Progenitor cell of endocrine pancreas (in vitro differentiated cells): ENCODE data around the gene VRK3. TPM values are rescaled to one million over a fixed set of nuclear protein-coding genes. Genes with fewer than 3 reads are reported as not detected.

Experiments used
- DNase-seq: peaks from one replicate; pipeline ENCODE4 v3.0.0; 2021; ENCODE audit warnings: low spot score; ENCODE audit not compliant: unreplicated experiment
- H3K27ac Mint-ChIP-seq: 2 replicates; pipeline ENCODE4 v1.8.0; 2021; ENCODE audit warnings: mild to moderate bottlenecking, moderate library complexity, mixed read lengths
- H3K27me3 Mint-ChIP-seq: 2 replicates; pipeline ENCODE4 v1.8.0; 2021; ENCODE audit warnings: mixed read lengths
- H3K36me3 Mint-ChIP-seq: 2 replicates; pipeline ENCODE4 v1.8.0; 2022; ENCODE audit warnings: mixed read lengths; ENCODE audit not compliant: insufficient read depth
- H3K4me1 Mint-ChIP-seq: 2 replicates; pipeline ENCODE4 v1.8.0; 2021; ENCODE audit warnings: low read depth, mixed read lengths
- H3K4me3 Mint-ChIP-seq: 2 replicates; pipeline ENCODE4 v1.8.0; 2021; ENCODE audit warnings: low read depth, mild to moderate bottlenecking, moderate library complexity, mixed read lengths
- H3K9me3 Mint-ChIP-seq: 2 replicates; pipeline ENCODE4 v1.8.0; 2021; ENCODE audit warnings: low read depth, mixed read lengths
- CTCF ChIP-seq: fragments of 200-600 bp; sonication (generic); IDR thresholded peaks from one replicate; pipeline ENCODE4 v1.5.0; 2021; ENCODE audit warnings: antibody characterized with exemption, mild to moderate bottlenecking; ENCODE audit not compliant: unreplicated experiment
- total RNA-seq: library from RNA; stranded (reverse); gene quantifications from 2 replicates; pipeline ENCODE4 v1.2.1, GENCODE V29; 2021

The VRK3 gene
- total RNA-seq, 1 donor from 2014 or later, result 53.4 TPM

- TF ChIP-seq CTCF, result no peak
- no peak for DNase-seq
- Mint-ChIP-seq H3K36me3 (peaks cover 36% of the 10 kb centered on the region), H3K4me1 (peaks cover 1% of the 10 kb centered on the region), H3K27ac (no peak overlapping the region), H3K4me3 (peak overlapping the region; percentile 63), H3K9me3 (peaks cover 34% of the 10 kb centered on the region), H3K27me3 (peaks cover 3% of the 10 kb centered on the region)
Measured at GRCh38 chr19:50050406-50051227, 25.4 kb upstream of the VRK3 start.

GRCh38 chr19:50047671-50048070 is 22.5 kb upstream of the VRK3 start:
- no peak overlapping the region for H3K27ac Mint-ChIP-seq
- peaks cover 55% of the 10 kb centered on the region for H3K9me3 Mint-ChIP-seq
- peaks cover 64% of the 10 kb centered on the region for H3K36me3 Mint-ChIP-seq

GRCh38 chr19:50046649-50047503 is 21.7 kb upstream of the VRK3 start:
- peaks cover 63% of the 10 kb centered on the region for H3K9me3 Mint-ChIP-seq
- peaks cover 1% of the 10 kb centered on the region for H3K4me1 Mint-ChIP-seq
- DNase-seq, result no peak
- peaks cover 3% of the 10 kb centered on the region for H3K27me3 Mint-ChIP-seq
- H3K36me3 Mint-ChIP-seq, result peaks cover 72% of the 10 kb centered on the region
- no peak overlapping the region for H3K27ac Mint-ChIP-seq
- peak; percentile 25 for TF ChIP-seq CTCF
- H3K4me3 Mint-ChIP-seq, result no peak overlapping the region

More at GRCh38 chr19:50047671-50048070, 22.5 kb upstream of the VRK3 start:
- peaks cover 1% of the 10 kb centered on the region for H3K4me1 Mint-ChIP-seq
- DNase-seq, result no peak
- peaks cover 3% of the 10 kb centered on the region for H3K27me3 Mint-ChIP-seq
- TF ChIP-seq CTCF, result no peak
- no peak overlapping the region for H3K4me3 Mint-ChIP-seq

DNA sequence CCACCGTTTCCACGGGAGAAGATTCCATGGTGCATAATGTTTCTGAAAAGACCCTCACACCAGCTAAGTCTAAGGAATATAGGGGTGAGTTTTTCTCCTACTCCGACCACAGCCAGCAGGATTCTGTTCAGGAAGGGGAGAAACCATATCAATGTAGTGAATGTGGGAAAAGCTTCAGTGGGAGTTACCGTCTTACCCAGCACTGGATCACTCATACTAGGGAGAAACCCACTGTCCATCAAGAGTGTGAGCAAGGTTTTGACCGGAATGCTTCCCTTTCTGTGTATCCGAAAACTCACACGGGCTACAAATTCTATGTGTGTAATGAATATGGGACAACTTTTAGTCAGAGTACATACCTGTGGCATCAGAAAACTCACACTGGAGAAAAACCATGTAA is 19.8 kb upstream of the VRK3 start:
- H3K36me3 Mint-ChIP-seq, result peaks cover 91% of the 10 kb centered on the region
- H3K27ac Mint-ChIP-seq, result no peak overlapping the region
- no peak for DNase-seq
- H3K27me3 Mint-ChIP-seq, result no peaks in the 10 kb centered on the region
- no peaks in the 10 kb centered on the region for H3K4me1 Mint-ChIP-seq
- no peak overlapping the region for H3K4me3 Mint-ChIP-seq
- peaks cover 71% of the 10 kb centered on the region for H3K9me3 Mint-ChIP-seq
- no peak for TF ChIP-seq CTCF

DNA sequence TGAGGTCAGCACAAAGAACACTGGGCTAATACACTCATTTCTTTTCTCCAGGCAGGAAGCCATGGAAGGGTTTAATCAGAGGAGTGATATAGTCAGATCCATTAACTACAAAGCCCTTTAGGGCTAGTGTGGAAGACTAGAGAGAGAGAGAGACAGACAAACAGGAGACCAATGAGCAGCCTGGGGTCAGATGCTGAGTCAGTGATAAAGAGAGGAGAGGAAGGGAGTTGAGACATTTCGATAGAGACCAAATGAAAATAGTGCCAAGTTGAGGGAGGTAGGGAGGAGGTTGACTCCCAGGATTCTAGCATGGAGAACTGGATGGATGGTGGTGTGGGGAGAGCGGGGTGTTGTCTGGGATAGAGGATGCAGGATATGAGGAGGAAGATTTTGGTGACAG is 18.8 kb upstream of the VRK3 start:
- Mint-ChIP-seq H3K4me3 (no peak overlapping the region), H3K9me3 (peaks cover 68% of the 10 kb centered on the region), H3K4me1 (no peaks in the 10 kb centered on the region), H3K27ac (no peak overlapping the region), H3K27me3 (no peaks in the 10 kb centered on the region), H3K36me3 (peaks cover 95% of the 10 kb centered on the region)
- DNase-seq, result no peak
- TF ChIP-seq CTCF, result no peak
